ENCODE results near the gene INCA1. TPM values are rescaled to one million over a fixed set of nuclear protein-coding genes. Genes with fewer than 3 reads are reported as not detected.

Gene INCA1
- total RNA-seq, 6 donors from 2014 or later: 1.4 to 32.5 (median 3.1) TPM

GRCh38 chr17:4972752-4973151, 24.6 kb downstream of the INCA1 start:
- no peak for DNase-seq
- no peaks in the 10 kb centered on the region for H3K9me3 ChIP-seq
- no peak for TF ChIP-seq POLR2A (IDR thresholded peaks at IDR 0.05)
- TF ChIP-seq, protein P1, sequence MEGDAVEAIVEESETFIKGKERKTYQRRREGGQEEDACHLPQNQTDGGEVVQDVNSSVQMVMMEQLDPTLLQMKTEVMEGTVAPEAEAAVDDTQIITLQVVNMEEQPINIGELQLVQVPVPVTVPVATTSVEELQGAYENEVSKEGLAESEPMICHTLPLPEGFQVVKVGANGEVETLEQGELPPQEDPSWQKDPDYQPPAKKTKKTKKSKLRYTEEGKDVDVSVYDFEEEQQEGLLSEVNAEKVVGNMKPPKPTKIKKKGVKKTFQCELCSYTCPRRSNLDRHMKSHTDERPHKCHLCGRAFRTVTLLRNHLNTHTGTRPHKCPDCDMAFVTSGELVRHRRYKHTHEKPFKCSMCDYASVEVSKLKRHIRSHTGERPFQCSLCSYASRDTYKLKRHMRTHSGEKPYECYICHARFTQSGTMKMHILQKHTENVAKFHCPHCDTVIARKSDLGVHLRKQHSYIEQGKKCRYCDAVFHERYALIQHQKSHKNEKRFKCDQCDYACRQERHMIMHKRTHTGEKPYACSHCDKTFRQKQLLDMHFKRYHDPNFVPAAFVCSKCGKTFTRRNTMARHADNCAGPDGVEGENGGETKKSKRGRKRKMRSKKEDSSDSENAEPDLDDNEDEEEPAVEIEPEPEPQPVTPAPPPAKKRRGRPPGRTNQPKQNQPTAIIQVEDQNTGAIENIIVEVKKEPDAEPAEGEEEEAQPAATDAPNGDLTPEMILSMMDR (IDR thresholded peaks at IDR 0.05): no peak
- TF ChIP-seq POLR2AphosphoS5 (IDR thresholded peaks at IDR 0.05): no peak
- TF ChIP-seq EP300 (IDR thresholded peaks at IDR 0.05): no peak
- no peak for ATAC-seq (ENCODE audit: low FRiP score in 2 of 2)
- H3K4me1 ChIP-seq: peaks cover 12 to 30% (median 25%) of the 10 kb centered on the region in 4 donors
- H3K27ac ChIP-seq: no peak overlapping the region
- H3K4me3 ChIP-seq: no peak overlapping the region
- WGBS, 2 donors: 79 to 92% methylated on average over 10 to 12 of the region's 12 CpGs
- peaks cover 20 to 88% (median 59%) of the 10 kb centered on the region in 4 donors for H3K36me3 ChIP-seq
- H3K27me3 ChIP-seq: no peaks in the 10 kb centered on the region

- ATAC-seq (ENCODE audit: low FRiP score in 2 of 2): no peak
- Histone ChIP-seq H3K4me3 (no peak overlapping the region), H3K36me3 (peaks cover 15 to 84% (median 55%) of the 10 kb centered on the region in 4 donors), H3K9me3 (no peaks in the 10 kb centered on the region), H3K27ac (no peak overlapping the region), H3K27me3 (no peaks in the 10 kb centered on the region), H3K4me1 (peaks cover 12 to 30% (median 25%) of the 10 kb centered on the region in 4 donors)
- no peak for TF ChIP-seq POLR2AphosphoS5 (IDR thresholded peaks at IDR 0.05)
- no peak for DNase-seq
- 92 to 93% methylated on average over 12 of the region's 12 CpGs for WGBS, 2 donors
Observed at GRCh38 chr17:4972322-4972721, 25.0 kb downstream of the INCA1 start.

- TF ChIP-seq EP300 (IDR thresholded peaks at IDR 0.05) (no peak), POLR2A (IDR thresholded peaks at IDR 0.05) (no peak), POLR2AphosphoS5 (IDR thresholded peaks at IDR 0.05) (no peak)
- TF ChIP-seq, protein P1 (IDR thresholded peaks at IDR 0.05): no peak
- Histone ChIP-seq H3K9me3 (no peaks in the 10 kb centered on the region), H3K4me1 (peaks cover 12 to 30% (median 25%) of the 10 kb centered on the region in 4 donors), H3K27ac (no peak overlapping the region), H3K4me3 (no peak overlapping the region), H3K36me3 (peaks cover 10 to 79% (median 50%) of the 10 kb centered on the region in 4 donors), H3K27me3 (no peaks in the 10 kb centered on the region)
- DNase-seq (no peak), ATAC-seq (ENCODE audit: low FRiP score in 2 of 2) (no peak)
- 99% methylated on average over 6 of the region's 6 CpGs for WGBS, 2 donors
Observed at GRCh38 chr17:4971826-4972225, 25.5 kb downstream of the INCA1 start.

GRCh38 chr17:4970273-4970672, 27.0 kb downstream of the INCA1 start:
- H3K27me3 ChIP-seq: no peaks in the 10 kb centered on the region
- WGBS, 2 donors: 94 to 97% methylated on average over 8 of the region's 8 CpGs
- DNase-seq (no peak), ATAC-seq (ENCODE audit: low FRiP score in 2 of 2) (no peak)
- no peaks in the 10 kb centered on the region for H3K9me3 ChIP-seq
- TF ChIP-seq EP300 (IDR thresholded peaks at IDR 0.05): no peak
- TF ChIP-seq, protein P1 (IDR thresholded peaks at IDR 0.05): no peak
- no peak for TF ChIP-seq POLR2A (IDR thresholded peaks at IDR 0.05)
- TF ChIP-seq POLR2AphosphoS5 (IDR thresholded peaks at IDR 0.05): no peak
- peak overlapping the region in 2 of 4 donors; percentile 28 to 95 for H3K27ac ChIP-seq
- peaks cover 9 to 64% (median 41%) of the 10 kb centered on the region in 4 donors for H3K36me3 ChIP-seq
- H3K4me1 ChIP-seq: peaks cover 25 to 45% (median 36%) of the 10 kb centered on the region in 4 donors
- H3K4me3 ChIP-seq: no peak overlapping the region

GRCh38 chr17:4969551-4970173, 27.7 kb downstream of the INCA1 start:
- no peak for TF ChIP-seq EP300 (IDR thresholded peaks at IDR 0.05)
- no peak for TF ChIP-seq POLR2AphosphoS5 (IDR thresholded peaks at IDR 0.05)
- TF ChIP-seq POLR2A (IDR thresholded peaks at IDR 0.05): no peak
- TF ChIP-seq, protein P1 (IDR thresholded peaks at IDR 0.05): no peak
- ATAC-seq (ENCODE audit: low FRiP score in 2 of 2) (no peak), DNase-seq (no peak)
- H3K4me1 ChIP-seq: peaks cover 26 to 45% (median 36%) of the 10 kb centered on the region in 4 donors
- H3K36me3 ChIP-seq: peaks cover 9 to 59% (median 41%) of the 10 kb centered on the region in 4 donors
- 85 to 86% methylated on average over 14 to 16 of the region's 16 CpGs for WGBS, 2 donors
- H3K4me3 ChIP-seq: no peak overlapping the region
- H3K9me3 ChIP-seq: no peaks in the 10 kb centered on the region
- H3K27ac ChIP-seq: peak overlapping the region; percentile 57 to 95 (median 92)
- H3K27me3 ChIP-seq: no peaks in the 10 kb centered on the region

All from upper lobe of left lung (tissue), 6 donors.